ENCODE results near the gene KDSR. TPM values are rescaled to one million over a fixed set of nuclear protein-coding genes. Genes with fewer than 3 reads are reported as not detected.

The KDSR gene
- total RNA-seq, 1 donor from 2014 or later, result 52.8 TPM

DNA sequence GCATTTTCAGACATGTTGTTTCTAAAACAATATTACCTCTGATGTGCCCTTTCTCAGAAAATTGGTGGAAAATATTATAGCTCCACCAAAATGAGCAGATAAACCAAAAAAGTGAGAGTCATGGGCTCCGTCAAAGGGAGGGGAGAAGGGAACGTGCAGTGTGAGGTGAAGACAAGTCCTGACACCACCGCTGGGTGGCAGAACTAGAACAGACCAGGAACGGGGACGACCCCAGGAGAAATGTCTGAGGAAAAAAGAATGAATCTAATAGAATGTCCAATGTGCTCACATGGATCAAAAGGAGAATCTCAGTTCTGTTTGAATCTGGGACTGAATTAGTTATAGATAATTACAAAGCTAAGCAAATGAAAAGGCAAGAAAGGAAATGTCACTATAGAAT lies 24.8 kb downstream of the KDSR start:
- TF ChIP-seq CTCF (IDR thresholded peaks at IDR 0.05; ENCODE audit: unreplicated experiment), result no peak
- peaks cover 47% of the 10 kb centered on the region for H3K36me3 Mint-ChIP-seq
- peak overlapping the region; percentile 5 for H3K27ac Mint-ChIP-seq
- H3K4me3 Mint-ChIP-seq, result no peak overlapping the region
- DNase-seq (ENCODE audit: low spot score in 2 of 2, unreplicated experiment in 2 of 2), result no peak
- no peaks in the 10 kb centered on the region for H3K4me1 Mint-ChIP-seq
- no peaks in the 10 kb centered on the region for H3K9me3 Mint-ChIP-seq
- no peaks in the 10 kb centered on the region for H3K27me3 Mint-ChIP-seq (ENCODE audit: low read depth)

GRCh38 chr18:63339920-63340484 lies 27.0 kb downstream of the KDSR start:
- Mint-ChIP-seq H3K27ac (no peak overlapping the region), H3K4me1 (peaks cover 11% of the 10 kb centered on the region), H3K36me3 (peaks cover 44% of the 10 kb centered on the region), H3K4me3 (no peak overlapping the region), H3K9me3 (no peaks in the 10 kb centered on the region), H3K27me3 (ENCODE audit: low read depth) (no peaks in the 10 kb centered on the region)
- DNase-seq (ENCODE audit: low spot score in 2 of 2, unreplicated experiment in 2 of 2), result no peak
- no peak for TF ChIP-seq CTCF (IDR thresholded peaks at IDR 0.05; ENCODE audit: unreplicated experiment)

GRCh38 chr18:63336366-63337099 lies 30.5 kb downstream of the KDSR start:
- H3K27me3 Mint-ChIP-seq (ENCODE audit: low read depth), result no peaks in the 10 kb centered on the region
- no peak overlapping the region for H3K4me3 Mint-ChIP-seq
- DNase-seq (ENCODE audit: low spot score in 2 of 2, unreplicated experiment in 2 of 2), result no peak
- peaks cover 11% of the 10 kb centered on the region for H3K4me1 Mint-ChIP-seq
- H3K27ac Mint-ChIP-seq, result peak overlapping the region; percentile 66
- H3K9me3 Mint-ChIP-seq, result no peaks in the 10 kb centered on the region
- peaks cover 46% of the 10 kb centered on the region for H3K36me3 Mint-ChIP-seq
- TF ChIP-seq CTCF (IDR thresholded peaks at IDR 0.05; ENCODE audit: unreplicated experiment), result no peak

- Mint-ChIP-seq H3K4me3 (no peak overlapping the region), H3K27ac (no peak overlapping the region), H3K27me3 (ENCODE audit: low read depth) (no peaks in the 10 kb centered on the region), H3K9me3 (no peaks in the 10 kb centered on the region), H3K36me3 (peaks cover 29% of the 10 kb centered on the region), H3K4me1 (peaks cover 4% of the 10 kb centered on the region)
- no peak for TF ChIP-seq CTCF (IDR thresholded peaks at IDR 0.05; ENCODE audit: unreplicated experiment)
- no peak for DNase-seq (ENCODE audit: low spot score in 2 of 2, unreplicated experiment in 2 of 2)
These were observed 35.9 kb downstream of the KDSR start for GRCh38 chr18:63331105-63331504.

DNA sequence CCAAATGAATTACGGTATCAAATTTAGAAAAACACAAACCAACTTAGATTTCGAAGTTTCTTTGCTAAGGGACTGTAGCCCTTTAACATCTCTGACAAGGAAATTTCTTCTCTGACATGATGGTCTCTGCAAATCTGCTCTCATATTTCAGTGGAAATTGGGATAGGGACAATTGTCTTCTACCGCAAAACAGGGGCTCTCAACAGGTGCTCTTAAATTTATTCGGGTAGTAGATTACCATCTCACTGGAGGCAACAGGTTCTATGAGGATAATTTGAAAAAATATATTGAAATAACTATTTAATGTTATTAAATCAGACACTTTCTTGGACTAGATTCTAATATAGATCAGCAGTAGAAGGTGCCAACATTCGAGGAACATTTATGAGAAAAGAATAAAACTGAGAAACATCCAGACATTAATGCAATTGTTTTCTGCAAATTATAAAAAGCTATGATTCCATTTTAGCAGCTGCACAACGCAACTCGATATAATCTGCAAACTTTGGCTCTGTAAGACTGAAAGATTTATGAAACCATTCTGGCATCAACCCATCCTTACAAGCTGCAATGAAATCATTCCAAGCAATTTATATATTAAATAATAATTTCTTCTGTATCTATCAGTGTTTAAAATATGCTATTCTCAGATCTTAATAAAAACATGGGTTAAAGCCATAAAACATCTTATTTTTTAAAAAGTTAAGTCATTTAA lies 37.4 kb downstream of the KDSR start:
- Mint-ChIP-seq H3K36me3 (peaks cover 22% of the 10 kb centered on the region), H3K27ac (no peak overlapping the region)

More for the DNA sequence above, 37.4 kb downstream of the KDSR start:
- no peak overlapping the region for H3K4me3 Mint-ChIP-seq
- H3K27me3 Mint-ChIP-seq (ENCODE audit: low read depth), result no peaks in the 10 kb centered on the region
- no peak for TF ChIP-seq CTCF (IDR thresholded peaks at IDR 0.05; ENCODE audit: unreplicated experiment)
- no peaks in the 10 kb centered on the region for H3K9me3 Mint-ChIP-seq
- H3K4me1 Mint-ChIP-seq, result no peaks in the 10 kb centered on the region
- no peak for DNase-seq (ENCODE audit: low spot score in 2 of 2, unreplicated experiment in 2 of 2)

Data from mesothelial cell of epicardium (in vitro differentiated cells).